H1 (cell line): ENCODE measurements around the gene TNFRSF11A. TPM values are rescaled to one million over a fixed set of nuclear protein-coding genes. Genes with fewer than 3 reads are reported as not detected.

Experiments
- RAD21 ChIP-seq, 2 experiments: IDR thresholded peaks in 1 of 2; conservative IDR thresholded peaks in 1 of 2; 2 replicates each; pipeline ENCODE4 v1.6.1; 2011; ENCODE audit warnings: low read depth in 2 of 2, low read length in 2 of 2, improper control_type of control experiment in 1 of 2, inconsistent platforms in 1 of 2, mild to moderate bottlenecking in 1 of 2, moderate library complexity in 1 of 2
- SIN3A ChIP-seq, 2 experiments: IDR thresholded peaks in 1 of 2; conservative IDR thresholded peaks in 1 of 2; 2 replicates each; pipeline ENCODE4 v1.6.1; 2011 to 2012; ENCODE audit warnings: low read length in 2 of 2, improper control_type of control experiment in 1 of 2, low read depth in 1 of 2, mild to moderate bottlenecking in 1 of 2
- SP4 ChIP-seq: IDR thresholded peaks from 2 replicates; pipeline ENCODE4 v1.6.1; 2012; ENCODE audit warnings: low read length, inconsistent platforms
- TAF1 ChIP-seq: IDR thresholded peaks from 2 replicates; pipeline ENCODE4 v1.6.1; 2011; ENCODE audit warnings: mild to moderate bottlenecking, low read depth, low read length
- TBP ChIP-seq: IDR thresholded peaks from 2 replicates; pipeline ENCODE4 v1.6.1; 2011; ENCODE audit warnings: low read depth, low read length, improper control_type of control experiment
- polyA plus RNA-seq, 7 experiments: library from polyadenylated mRNA; depleted of rRNA in 3 of 7; stranded (reverse) in 5 of 7; unstranded in 2 of 7; fragments of >200 nt in 5 of 7; fragments of 200-250 nt in 2 of 7; gene quantifications; 1 replicate in 5 of 7; 2 replicates in 1 of 7; 4 replicates in 1 of 7; pipeline versions ENCODE4 v1.2.1 to v1.2.3, GENCODE V29; 2011 to 2013; ENCODE audit warnings: missing spikeins in 2 of 7, mixed read lengths in 2 of 7
- total RNA-seq: library from RNA; stranded (reverse); fragmentation: NEBNext Ultra II Directional; extraction: Animal tissue kit (Norgen Biotek cat#: 25700); gene quantifications from 2 replicates; pipeline ENCODE4 v1.2.1, GENCODE V29; 2021

Gene TNFRSF11A
- total and polyA plus RNA-seq, 2 of the 8 experiments (the other 6 are each of a cell fraction or from before 2014, with no cell fraction given) = 8.7 to 10.6 TPM

DNA sequence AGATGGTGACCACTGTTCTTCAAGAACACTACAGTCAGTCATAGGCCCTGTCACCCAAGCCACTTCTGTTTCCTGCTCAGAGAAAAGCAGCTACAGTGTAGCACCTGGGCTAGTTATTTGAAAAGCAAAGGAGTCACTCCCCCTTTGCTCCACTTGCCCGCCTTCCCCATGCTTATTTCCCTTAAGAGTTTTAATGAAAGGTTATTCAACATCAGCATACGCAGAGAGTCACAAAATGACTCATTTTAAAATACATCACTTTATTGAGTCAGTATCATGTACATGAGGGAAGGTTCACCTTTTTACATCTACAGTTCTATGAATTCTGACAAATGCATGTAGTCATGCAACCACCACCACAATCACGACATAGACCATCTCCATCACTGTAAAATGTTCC lies 71.3 kb downstream of the TNFRSF11A start (continued):
- TF ChIP-seq RAD21 (IDR thresholded peaks at IDR 0.05 in 1 of 2, conservative IDR thresholded peaks at IDR 0.05 in 1 of 2; ENCODE audit: low read depth in 2 of 2, low read length in 2 of 2) = no peak
- TF ChIP-seq TBP = no peak
- no peak for TF ChIP-seq SP4
- no peak for TF ChIP-seq SIN3A (conservative IDR thresholded peaks at IDR 0.05 in 1 of 2, IDR thresholded peaks at IDR 0.05 in 1 of 2; ENCODE audit: low read depth in 1 of 2, low read length in 2 of 2)
- TF ChIP-seq TAF1 = no peak
